GM13976 (cell line): ENCODE data around the gene SPATA12.

Experiments
- DNase-seq: peaks from one replicate; pipeline ENCODE4 v3.0.0; 2012; ENCODE audit warnings: low spot score
- CTCF ChIP-seq: IDR thresholded peaks from 2 replicates; pipeline ENCODE4 v1.5.1; 2012; ENCODE audit warnings: borderline replicate concordance, mild to moderate bottlenecking; ENCODE audit not compliant: insufficient read depth; ENCODE audit errors: extremely low read depth, missing control alignments, control extremely low read depth
- in situ Hi-C: fragments of 300-500 bp; cut with MboI; formaldehyde crosslinking; loops from one replicate; pipeline ENCODE4 v1.12.0; 2022; ENCODE audit warnings: low sequenced_read_pairs, mixed read lengths, inconsistent platforms; ENCODE audit not compliant: unreplicated experiment

The SPATA12 gene

GRCh38 chr3:57060089-57060821 is at the start of gene SPATA12:
Gene SPATA12 (plus strand): TSS chr3:57060664. CDS start chr3:57073695, 13,031 bp downstream.
- in situ Hi-C loops: no loop called here
- TF ChIP-seq CTCF: no peak
- DNase-seq: no peak

GRCh38 chr3:57011022-57011421 is 49.4 kb upstream of the SPATA12 start:
- no peak for TF ChIP-seq CTCF
- DNase-seq: no peak
- in situ Hi-C loops: no loop called here

- in situ Hi-C loops: no loop called here
- TF ChIP-seq CTCF: no peak
These were observed 47.6 kb upstream of the SPATA12 start for GRCh38 chr3:57012847-57013246.

GRCh38 chr3:57015350-57015729 is 45.1 kb upstream of the SPATA12 start:
- DNase-seq: no peak
- in situ Hi-C loops: no loop called here
- TF ChIP-seq CTCF: no peak

More at GRCh38 chr3:57012847-57013246, 47.6 kb upstream of the SPATA12 start:
- no peak for DNase-seq

GRCh38 chr3:57015912-57016311 is 44.6 kb upstream of the SPATA12 start:
- in situ Hi-C loops: no loop called here
- no peak for TF ChIP-seq CTCF

GRCh38 chr3:57017459-57017845 is 43.0 kb upstream of the SPATA12 start:
- in situ Hi-C loops: no loop called here
- TF ChIP-seq CTCF: no peak
- DNase-seq: no peak

More at GRCh38 chr3:57015912-57016311, 44.6 kb upstream of the SPATA12 start:
- DNase-seq: no peak

- in situ Hi-C loops: no loop called here
- no peak for DNase-seq
- no peak for TF ChIP-seq CTCF
These were observed 42.2 kb upstream of the SPATA12 start for GRCh38 chr3:57018246-57018645.
